ENCODE results near the gene MELK.

The MELK gene

GRCh38 chr9:36676778-36677485 lies 104.2 kb downstream of the MELK start:
- DNase-seq = no peak

DNA sequence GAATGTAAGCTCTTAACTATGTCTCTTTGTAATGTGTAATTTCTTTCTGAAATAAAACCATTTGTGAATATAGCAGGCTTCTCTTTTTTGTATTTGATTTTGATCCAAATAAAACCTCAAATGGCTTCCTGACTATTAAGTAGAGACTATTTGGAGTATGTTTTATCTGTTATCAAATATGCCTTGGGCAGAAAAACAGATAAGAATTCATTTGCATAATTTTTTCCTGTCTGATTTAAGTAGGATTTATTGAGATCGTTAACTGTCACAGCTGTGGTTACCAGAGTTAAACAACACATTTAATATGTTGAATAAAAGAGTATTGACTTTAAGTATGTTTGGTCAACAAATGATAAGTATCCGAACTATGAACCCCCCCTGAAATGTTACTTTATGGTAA lies 104.9 kb downstream of the MELK start:
- no peak for DNase-seq

- no peak for DNase-seq
These were observed 107.0 kb downstream of the MELK start for GRCh38 chr9:36679710-36680109.

- DNase-seq = no peak
These were observed 113.8 kb downstream of the MELK start for GRCh38 chr9:36686471-36686870.

DNA sequence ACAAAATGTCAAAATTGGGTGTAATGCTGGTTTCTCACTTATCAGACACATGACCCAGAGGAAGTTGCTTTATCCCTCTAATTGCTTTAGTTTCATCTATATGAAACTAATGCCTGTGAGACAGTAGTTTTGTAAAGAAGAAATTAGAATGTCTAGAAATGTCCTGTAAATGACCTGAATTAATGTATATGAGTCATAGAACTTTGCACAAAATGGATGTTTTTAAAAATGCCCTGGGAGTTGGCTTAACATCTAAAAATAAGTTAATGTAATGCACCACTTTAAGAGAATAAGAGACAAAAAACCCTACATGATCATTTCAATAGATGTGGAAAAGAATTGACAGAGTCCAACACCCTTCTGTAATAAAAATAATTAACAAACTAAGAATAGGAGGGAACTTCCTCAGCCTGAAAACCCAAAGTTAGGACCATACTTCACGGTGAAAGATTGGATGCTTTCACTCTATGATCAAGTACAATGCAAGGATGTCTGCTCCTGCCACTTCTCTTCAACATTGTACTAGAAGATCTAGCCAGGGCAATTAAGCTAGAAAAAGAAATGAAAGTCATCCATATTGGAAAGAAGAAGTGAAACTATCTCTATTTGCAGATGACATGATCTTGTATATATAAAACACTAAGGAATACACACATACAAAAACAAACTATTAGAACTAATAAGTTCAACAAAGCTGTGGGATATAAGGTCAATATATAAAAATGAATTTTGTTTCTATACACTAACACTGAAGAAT lies 117.9 kb downstream of the MELK start:
- DNase-seq = no peak

DNA sequence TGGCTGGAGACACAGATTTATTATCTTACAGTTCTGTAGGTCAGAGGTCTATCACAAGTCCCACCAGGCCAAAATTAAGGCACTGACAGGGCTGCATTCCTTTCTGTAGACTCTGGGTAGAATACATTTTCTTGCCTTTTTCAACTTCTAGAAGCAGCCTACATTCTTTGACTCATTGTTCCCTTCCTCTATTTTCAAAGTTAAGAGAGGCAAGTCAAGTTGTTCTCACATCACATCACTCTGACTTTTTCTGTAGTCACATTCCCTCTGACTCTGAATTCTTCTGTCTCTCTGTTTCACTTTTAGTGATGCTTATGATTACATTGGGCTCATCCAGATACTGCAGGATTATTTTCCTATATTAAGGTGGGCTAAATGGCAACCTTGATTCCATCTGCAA lies 119.0 kb downstream of the MELK start:
- DNase-seq = no peak

- DNase-seq = no peak
These were observed 126.3 kb downstream of the MELK start for GRCh38 chr9:36698984-36699383.

GRCh38 chr9:36704148-36704547 lies 131.5 kb downstream of the MELK start:
- no peak for DNase-seq

DNA sequence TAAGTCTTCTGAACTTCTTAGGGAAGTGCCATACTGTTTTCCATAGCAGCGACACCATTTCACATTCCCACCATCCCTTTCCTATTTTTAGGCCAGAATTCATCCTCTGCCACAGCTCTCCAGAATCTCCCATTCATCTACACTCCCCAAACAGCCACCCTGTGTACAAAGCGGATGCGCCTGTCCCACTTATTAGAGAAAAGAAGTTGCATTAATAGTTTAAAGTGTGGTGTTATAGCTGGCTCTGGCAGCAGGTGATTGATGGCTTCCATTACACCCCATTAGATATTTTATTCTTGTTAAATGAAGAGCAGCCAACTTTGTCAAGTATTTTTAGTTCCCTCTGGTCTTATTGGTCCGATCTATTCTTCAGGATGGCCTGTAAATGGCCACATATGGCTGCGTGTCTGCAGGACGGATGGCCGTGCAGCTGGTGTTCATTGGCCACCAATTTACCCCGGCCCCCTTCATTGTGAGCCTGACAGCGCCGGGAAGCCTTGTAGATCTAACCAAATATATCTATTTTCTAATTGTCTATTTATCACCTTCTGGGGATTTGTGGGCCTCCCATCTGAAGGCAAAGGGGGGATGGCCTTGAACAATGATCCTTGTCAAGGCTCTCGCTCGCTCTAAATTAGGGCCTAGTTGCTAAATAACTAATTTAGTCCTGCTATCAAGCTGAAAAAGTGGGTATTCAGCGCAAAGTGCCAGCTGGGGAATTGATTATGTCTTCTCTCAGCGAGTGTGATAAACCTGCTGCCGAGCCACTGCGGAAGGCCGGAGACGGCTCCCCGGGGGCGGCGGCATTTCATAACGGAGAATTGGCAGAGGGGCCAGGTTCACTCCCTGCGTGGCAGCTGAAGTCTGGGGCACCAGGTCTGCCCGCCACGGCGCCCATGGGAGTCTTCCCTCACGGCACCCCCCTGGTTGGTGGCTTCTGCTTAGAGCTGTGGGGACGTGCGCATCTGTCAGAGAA lies 141.1 kb downstream of the MELK start:
- DNase-seq = no peak

DNA sequence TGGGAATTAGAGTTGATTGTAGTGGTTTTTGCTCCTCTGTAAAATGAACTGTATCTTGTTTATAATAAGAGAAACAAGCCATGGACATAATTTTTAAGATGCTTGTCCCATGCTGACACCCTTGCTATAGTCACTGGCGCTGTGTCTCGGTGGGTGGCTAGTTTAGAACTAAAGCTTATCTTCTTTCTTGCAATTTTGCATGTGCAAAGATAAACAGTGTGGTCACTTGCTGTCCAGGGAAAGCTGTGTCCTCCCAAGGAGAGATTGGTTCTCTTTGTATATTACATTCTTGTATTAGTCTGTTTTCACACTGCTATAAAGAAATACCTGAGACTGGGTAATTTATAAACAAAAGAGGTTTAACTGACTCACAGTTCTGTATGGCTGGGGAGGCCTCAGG lies 143.8 kb downstream of the MELK start:
- DNase-seq = no peak

GRCh38 chr9:36717276-36717675 lies 144.6 kb downstream of the MELK start:
- no peak for DNase-seq

- DNase-seq = no peak
These were observed 145.9 kb downstream of the MELK start for GRCh38 chr9:36718612-36719011.

- no peak for DNase-seq
These were observed 147.3 kb downstream of the MELK start for GRCh38 chr9:36720043-36720442.

DNA sequence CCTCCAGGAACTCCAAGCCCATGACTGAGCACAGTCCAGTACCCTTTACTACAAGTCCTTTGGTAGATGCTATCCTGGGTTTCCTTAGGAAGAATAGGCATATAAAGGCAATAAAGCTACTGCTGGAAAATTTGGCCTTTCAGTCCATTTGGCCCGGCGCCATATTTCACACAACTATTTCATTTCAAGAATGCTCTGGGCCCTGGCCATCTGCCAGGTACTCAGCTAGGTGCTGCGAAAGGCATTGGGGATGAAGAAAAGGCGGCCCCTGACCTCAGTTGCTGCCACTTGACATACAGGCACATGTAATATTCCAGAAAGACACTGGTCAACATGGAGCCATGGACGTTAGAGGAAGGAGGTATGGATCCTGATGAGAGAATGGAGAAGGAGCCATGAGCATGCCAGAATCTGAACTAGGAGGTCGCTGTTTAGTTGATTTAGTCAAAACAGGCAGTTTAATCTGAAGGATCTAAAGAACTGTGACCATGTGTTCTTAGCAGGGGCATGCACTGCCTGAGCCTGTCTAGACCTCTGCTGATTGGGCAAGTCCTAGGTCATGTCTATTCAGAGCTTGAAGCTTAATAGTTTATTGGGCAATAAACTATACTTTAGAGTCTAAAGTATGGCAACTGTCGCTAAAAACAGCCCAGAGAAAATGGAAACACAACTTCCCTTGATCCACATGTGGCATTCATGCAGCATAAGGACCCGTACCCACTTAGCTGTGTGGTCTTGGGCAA lies 149.3 kb downstream of the MELK start:
- DNase-seq = no peak

- no peak for DNase-seq
These were observed 153.2 kb downstream of the MELK start for GRCh38 chr9:36725777-36726356.

All from CD4-positive, alpha-beta T cell treated with Interleukin-6 for 4 hours (primary cell).